T-helper 1 cell (primary cell): ENCODE measurements around the gene DZIP1L.
A peak's percentile ranks its signal among the peaks of the same experiment; 100 is the strongest.

Experiments used
- DNase-seq, 5 donors: peaks; one replicate each; pipeline ENCODE4 v3.0.0-alpha.2; 2012 to 2020

DZIP1L gene

GRCh38 chr3:138066383-138066782 is 49.0 kb downstream of the DZIP1L start:
- DNase-seq = peak in 1 of 5 donors; percentile 73

DNA sequence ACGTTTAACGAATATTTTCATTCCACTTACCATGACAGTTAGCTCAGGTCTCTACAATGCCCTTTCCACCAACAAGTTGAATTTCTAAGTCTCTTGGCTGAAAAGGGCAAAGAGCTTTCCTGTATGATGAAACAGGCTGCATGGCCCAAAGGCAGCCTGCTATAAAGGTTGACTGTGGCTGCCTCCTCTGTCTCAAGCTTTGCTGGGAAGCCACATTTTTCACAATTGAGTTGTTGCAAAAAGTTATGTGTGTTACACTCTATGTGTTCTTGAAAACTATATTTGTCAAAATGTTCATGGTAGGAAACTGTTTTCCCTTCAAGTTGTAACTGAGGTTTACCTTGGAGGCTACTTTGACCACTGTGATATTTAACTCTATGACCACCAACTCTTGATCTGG is 49.5 kb downstream of the DZIP1L start:
- DNase-seq = peak in 1 of 5 donors; percentile 27

DNA sequence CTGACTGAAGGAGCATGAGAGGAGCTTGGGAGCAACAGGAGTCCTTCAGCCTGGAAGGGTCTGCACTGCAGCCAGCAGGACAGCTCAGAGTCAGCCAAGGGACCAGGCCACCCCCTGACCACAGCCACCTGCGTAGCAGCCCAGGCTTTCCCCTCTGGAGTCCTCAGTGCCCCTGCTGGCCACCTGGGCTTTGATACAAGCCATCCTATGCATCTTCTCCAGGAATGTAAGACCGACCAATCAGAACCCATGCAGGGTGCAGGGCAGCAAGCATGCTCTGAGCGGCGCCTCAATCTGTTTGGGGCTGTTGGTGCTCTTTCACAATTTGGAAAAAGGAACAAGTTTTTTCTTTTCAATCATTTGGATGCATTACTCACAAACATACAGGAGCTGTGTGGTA is 52.0 kb downstream of the DZIP1L start:
- DNase-seq = no peak

DNA sequence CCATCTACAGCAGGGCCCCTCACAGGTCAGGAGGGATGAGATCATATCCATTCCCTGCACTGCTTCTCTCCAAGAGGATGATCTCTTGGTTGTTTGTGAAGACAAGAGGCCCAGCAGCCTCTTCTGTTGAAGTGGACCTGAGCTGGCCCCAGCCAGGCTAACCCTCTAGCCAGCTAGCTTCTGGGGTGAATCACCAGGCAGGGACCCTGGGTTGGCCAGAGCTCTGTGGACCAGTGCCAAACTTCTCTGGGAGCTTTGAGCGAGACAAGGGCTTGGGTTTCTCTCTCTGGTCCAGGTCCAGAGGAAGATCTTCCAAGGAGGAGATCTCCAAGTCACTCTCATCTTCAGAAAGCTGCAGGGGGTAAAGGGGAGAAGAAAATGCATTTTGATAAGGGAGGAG is 52.8 kb downstream of the DZIP1L start:
- no peak for DNase-seq

GRCh38 chr3:138062037-138062436 is 53.4 kb downstream of the DZIP1L start:
- no peak for DNase-seq

DNA sequence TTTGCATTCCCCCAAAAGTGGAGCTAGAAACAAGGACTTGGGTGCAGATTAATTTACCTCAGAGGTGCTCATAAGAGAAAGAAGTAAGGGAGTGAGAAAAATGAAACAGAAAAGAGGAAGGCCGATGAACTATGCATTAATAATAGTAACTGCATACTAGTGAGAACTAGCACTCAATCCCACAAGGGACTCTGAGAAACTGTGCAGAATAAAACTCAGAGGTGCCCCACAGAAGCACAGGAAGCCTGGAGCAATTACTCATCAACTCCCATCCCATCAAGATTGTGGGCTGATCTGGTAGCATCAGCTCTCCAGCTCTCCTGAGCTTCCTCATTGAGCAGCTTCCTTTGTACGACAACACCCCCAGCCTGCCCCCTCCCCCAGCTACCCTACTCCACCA is 54.6 kb downstream of the DZIP1L start:
- DNase-seq = no peak

DNA sequence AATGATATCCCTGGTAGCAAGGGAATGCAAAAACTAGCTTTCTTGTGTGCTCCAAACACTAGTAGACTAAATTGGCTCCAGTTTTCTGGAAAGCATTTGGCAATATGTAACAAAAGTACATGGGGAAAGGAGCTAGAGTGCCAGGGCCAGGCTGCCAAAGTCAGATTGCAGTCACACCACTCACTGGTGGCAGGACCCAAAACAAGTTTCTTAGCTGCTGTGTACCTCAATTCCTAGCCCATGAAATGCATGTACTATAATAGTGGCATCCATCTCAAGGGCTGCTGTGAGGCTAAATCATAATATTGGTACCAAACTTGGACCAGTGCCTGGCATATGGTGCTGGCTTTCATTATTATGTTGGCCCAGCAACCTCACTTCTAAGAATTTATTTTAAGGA is 56.1 kb downstream of the DZIP1L start:
- no peak for DNase-seq

GRCh38 chr3:138057384-138057783 is 58.0 kb downstream of the DZIP1L start:
- no peak for DNase-seq

DNA sequence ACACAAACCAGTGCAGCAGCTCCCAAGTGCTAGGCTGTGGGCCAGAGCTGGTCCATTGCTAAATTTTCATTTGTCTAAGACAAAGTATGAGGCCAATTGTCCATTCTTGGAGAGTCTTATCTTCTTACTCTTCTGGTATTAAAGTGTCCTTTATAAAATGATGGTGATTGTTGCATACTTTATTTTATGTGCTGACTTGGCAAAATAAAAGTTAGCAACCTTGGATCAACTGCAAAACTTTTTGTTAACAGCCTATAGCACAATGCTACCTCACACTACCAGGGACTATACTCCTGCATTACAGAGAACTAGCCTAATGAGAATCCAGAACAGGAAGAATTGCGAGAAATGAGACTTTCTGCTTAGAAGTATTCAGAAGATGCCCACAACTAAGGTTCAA is 61.4 kb downstream of the DZIP1L start:
- DNase-seq = no peak

DNA sequence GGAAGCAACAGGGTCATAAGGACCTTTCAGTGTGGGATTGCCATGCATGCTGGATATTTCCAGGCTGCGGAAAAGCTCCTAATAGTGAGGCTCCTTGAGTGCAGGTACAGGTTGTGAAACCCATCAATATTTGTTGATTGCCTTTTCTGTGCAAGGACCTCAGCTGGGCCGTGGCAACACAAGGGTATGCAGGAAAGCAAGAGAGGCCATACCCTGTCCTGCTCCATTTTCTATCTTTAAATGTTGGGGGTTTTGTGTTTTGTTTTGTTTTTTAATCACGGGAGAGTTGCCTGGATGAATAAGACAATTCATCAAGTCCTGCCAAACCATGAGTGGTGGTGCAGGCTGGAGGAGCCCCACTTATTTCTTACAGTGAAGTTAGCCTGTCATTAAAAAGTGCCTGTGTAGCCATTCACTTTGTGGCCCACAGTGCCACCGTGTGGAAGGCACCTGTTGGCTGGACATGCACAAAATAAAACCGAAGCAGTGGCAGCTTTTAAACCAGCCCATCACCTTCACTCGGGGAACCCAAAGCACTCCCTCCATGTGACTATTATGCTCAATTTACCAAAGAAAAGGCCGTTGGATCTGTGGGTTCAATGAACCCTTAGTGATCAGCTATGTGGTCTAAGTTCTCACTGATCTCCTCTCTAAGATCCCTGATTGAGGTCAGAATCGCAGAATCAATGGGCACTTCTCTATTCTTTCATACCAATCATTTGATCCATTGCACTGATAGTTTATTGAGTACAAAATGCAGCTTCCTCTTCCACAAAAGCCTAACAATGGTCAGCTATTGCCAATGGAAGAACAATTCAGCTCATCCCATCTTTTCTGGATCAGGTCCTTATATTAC is 63.2 kb downstream of the DZIP1L start:
- no peak for DNase-seq

- no peak for DNase-seq
These were observed 66.1 kb downstream of the DZIP1L start for GRCh38 chr3:138049157-138049919.

DNA sequence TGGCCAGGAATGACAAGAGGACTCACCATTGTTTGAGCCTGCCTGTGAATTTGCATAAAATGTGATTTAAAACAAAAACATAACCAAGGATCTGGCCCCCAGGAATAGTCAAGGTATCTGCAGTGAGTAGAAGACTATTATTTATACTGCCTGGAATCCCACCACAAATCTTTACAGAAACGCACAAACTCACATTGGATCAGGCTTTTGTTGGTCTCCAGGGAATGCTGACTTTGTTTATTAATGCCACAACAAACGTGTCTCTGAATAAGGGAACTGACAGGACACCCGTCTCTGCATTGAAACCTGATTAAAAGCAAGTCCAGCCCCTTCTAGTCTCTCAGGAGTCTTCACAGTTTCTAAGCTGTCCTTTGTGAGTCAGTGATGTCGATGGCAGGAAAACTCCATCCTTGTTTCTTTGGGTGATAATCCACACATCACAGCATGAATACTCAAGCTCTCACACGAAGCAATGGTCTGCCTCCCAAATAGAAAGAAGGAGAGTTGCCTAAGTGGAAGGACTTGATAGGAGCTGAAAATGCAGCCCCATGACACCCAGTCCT is 67.7 kb downstream of the DZIP1L start:
- no peak for DNase-seq

- DNase-seq = no peak
These were observed 68.5 kb downstream of the DZIP1L start for GRCh38 chr3:138046955-138047354.

DNA sequence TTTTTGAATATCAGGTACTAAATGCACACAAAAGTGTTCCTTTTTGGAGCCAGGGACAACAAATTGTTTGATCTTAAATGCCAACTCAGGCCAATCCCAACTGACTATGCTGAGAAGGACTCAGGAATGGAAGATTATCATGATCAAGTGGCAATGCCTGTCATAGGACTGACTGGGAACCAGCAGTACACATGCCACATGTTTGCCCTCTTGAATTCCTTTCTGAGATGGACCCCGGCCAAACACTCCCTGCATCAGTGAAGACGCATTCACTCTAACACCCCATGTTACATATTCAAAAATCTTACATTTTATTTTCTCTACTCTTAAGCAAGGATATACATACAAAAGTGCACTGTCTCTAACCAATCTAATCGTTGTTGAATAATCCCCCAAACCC is 69.3 kb downstream of the DZIP1L start:
- DNase-seq = no peak

DNA sequence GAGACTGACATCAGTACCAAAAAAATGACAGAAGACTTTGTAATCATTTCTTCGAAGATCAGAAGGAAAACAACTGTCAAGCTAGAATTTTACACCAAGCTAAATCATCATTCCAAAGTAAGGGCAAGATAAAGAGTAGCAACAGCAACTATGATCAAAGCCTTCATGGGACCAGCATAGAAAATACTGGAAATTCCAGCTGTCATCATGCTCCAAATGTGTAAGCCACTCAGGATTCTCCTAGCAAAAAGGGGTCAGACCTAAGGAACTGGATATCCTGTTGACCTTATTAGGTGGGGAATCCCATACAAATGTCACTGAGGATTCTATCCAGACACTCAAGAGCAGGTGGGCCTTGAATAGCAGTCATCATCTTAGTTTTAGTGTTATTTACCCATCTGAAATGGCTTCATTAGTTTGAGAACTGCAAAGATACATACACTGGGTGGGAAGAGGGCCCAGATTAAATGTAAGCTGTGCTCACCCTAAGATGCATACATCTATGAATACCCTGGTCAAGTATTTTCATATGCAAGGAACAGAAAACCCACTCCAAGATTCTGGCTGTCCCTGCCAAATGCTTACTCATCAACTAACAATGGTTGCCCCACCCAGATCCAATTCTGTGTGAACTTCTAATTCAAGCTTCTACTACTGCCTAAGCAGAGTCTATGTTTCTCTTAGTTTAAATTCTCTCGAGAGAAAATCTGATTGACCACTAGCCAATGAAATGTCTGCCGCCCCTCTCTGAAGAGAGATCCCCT is 72.0 kb downstream of the DZIP1L start:
- no peak for DNase-seq

DNA sequence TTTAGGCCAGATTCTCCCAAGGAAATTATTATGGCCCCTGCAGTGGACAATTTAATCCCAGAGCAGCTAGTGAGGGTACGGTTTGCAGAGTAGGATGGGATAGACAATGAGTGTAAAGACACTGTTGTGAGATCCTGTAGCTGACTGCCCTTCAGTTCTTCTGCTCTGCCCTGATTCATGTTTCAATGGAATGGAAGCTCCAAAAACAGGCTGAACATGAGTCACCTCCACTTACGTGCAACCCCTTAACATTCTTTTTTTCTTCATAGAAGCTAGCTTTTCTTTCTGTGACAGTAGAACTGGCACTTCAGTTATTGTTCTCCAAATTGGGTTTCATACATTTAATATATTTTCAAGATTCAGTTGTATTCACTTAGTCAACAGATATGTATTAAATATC is 73.4 kb downstream of the DZIP1L start:
- DNase-seq = no peak

- no peak for DNase-seq
These were observed 76.5 kb downstream of the DZIP1L start for GRCh38 chr3:138038725-138039462.

- no peak for DNase-seq
These were observed 78.8 kb downstream of the DZIP1L start for GRCh38 chr3:138036572-138036971.

GRCh38 chr3:138034918-138035317 is 80.5 kb downstream of the DZIP1L start:
- DNase-seq = no peak

DNA sequence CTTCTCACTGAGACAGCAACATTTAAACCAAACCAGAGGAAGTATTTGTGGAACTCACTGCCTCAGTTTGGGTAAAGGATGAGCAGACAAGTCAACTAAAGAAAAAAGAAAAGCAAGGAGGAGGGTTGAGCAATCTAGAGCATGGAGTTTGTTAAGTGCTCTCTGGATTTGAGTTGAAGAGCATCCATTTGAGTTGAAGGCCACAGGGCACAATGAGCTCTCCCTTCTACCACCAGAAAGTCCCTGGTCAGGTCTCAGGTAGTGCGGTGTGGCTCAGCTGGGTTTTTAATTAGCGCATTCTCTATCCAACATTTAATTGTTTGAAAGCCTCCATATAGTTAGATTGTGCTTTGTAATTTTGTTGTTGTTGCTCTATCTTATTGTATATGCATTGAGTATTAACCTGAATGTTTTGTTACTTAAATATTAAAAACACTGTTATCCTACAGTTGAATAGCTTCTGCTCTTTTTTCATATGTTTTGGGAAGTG is 82.2 kb downstream of the DZIP1L start:
- no peak for DNase-seq

DNA sequence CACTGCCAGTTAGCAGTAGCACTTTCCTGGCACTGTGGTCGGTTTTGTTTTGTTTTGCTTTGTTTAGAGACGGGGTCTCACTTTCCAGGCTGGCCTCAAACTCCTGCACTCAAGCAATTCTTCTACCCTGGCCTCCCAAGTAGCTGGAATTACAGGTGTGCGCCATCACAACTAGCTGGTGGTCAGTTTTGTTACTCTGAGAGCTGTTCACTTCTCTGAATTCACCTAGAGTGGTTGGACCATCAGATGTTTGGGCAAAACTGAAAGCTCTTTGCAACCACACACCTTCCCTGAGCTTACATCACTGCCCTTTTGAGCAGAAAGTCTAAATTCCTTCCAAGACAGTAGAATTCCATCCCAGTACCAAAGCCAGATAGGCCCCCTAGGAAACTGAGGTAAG is 82.8 kb downstream of the DZIP1L start:
- DNase-seq = no peak

DNA sequence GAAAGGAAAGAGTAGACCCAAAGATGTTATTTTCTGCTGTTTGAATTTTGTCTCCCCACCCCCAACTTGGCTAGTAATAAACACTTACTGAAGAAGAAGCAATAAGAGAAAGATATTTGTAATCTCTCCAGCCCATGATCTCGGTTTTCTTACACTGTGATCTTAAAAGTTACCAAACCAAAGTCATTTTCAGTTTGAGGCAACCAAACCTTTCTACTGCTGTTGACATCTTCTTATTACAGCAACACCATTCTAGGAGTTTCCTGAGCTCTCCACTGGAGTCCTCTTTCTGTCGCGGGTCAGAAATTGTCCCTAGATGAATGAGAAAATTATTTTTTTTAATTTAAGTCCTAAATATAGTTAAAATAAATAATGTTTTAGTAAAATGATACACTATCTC is 83.9 kb downstream of the DZIP1L start:
- no peak for DNase-seq
